Calu3 (cell line): ENCODE data around the gene TBRG4. TPM values are rescaled to one million over a fixed set of nuclear protein-coding genes. Genes with fewer than 3 reads are reported as not detected.

Source experiments
- BruUV-seq: library from RNA; stranded (reverse); fragments of 400-500 nt; replicated peaks from 2 replicates; lab custom pipeline; 2021; lab: Mats Ljungman, UMichigan
- CTCF ChIA-PET: fragments of 300-600 bp; sonication (Branson Sonifier 250); formaldehyde crosslinking; loops from one replicate; lab custom pipeline; 2022; ENCODE audit warnings: antibody characterized with exemption; lab: Charles Lee
- DNase-seq: peaks from one replicate; pipeline ENCODE4 v3.0.0; 2022
- H3K27ac Mint-ChIP-seq: one replicate; pipeline ENCODE4 v1.8.0; 2022; ENCODE audit warnings: mixed read lengths; ENCODE audit not compliant: unreplicated experiment
- H3K27me3 Mint-ChIP-seq: one replicate; pipeline ENCODE4 v1.8.0; 2022; ENCODE audit warnings: mixed read lengths; ENCODE audit not compliant: unreplicated experiment
- H3K36me3 Mint-ChIP-seq: one replicate; pipeline ENCODE4 v1.8.0; 2022; ENCODE audit warnings: mild to moderate bottlenecking, moderate library complexity, mixed read lengths; ENCODE audit not compliant: insufficient read depth, unreplicated experiment
- H3K4me1 Mint-ChIP-seq: one replicate; pipeline ENCODE4 v1.8.0; 2022; ENCODE audit warnings: mild to moderate bottlenecking, low read depth, mixed read lengths; ENCODE audit not compliant: unreplicated experiment
- H3K4me3 Mint-ChIP-seq: one replicate; pipeline ENCODE4 v1.8.0; 2022; ENCODE audit warnings: mild to moderate bottlenecking, low read depth, moderate library complexity, mixed read lengths; ENCODE audit not compliant: unreplicated experiment
- H3K9me3 Mint-ChIP-seq: one replicate; pipeline ENCODE4 v1.8.0; 2022; ENCODE audit warnings: low read depth, mixed read lengths; ENCODE audit not compliant: unreplicated experiment
- intact Hi-C: fragments of 100-400 bp; cut with micrococcal nuclease; formaldehyde crosslinking; loops from one replicate; pipeline ENCODE4 v1.10.0; 2022; ENCODE audit not compliant: unreplicated experiment
- total RNA-seq: library from RNA; stranded (reverse); gene quantifications from 2 replicates; pipeline ENCODE4 v1.2.3, GENCODE V29; 2022
- TF ChIP-seq, protein P1 (sequence below): fragments of 200-600 bp; IDR thresholded peaks from one replicate; pipeline ENCODE4 v1.8.0; 2022; ENCODE audit warnings: antibody characterized with exemption; ENCODE audit not compliant: unreplicated experiment

TBRG4 gene
- total RNA-seq, 1 experiment from 2014 or later, result 191 TPM

DNA sequence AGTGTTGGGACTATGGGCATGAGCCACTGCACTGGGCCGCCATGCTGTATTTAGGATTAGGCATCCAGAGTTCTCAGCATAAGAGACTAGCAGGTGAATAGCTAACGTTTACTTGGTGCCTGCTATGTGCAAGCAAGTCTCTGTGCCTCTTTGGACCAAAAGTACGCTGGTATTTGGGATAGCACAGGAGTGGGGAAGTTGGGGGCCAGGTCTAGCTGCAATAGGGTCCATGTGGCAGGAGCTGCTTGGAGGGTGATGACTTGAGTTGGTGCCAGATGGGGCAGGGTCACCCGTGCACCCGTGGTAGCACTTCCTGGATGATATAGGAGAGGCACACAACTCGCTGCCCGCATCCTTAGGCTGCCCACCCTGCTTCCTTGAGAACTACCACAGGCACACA is 45.1 kb downstream of the TBRG4 start:
- no peak for DNase-seq
- Mint-ChIP-seq H3K27ac (no peak overlapping the region), H3K36me3 (peaks cover 6% of the 10 kb centered on the region), H3K4me1 (no peaks in the 10 kb centered on the region), H3K9me3 (no peaks in the 10 kb centered on the region), H3K4me3 (no peak overlapping the region), H3K27me3 (no peaks in the 10 kb centered on the region)
- intact Hi-C loops, result no loop called here
- no TSS peak for BruUV-seq
- TF ChIP-seq, protein P1, sequence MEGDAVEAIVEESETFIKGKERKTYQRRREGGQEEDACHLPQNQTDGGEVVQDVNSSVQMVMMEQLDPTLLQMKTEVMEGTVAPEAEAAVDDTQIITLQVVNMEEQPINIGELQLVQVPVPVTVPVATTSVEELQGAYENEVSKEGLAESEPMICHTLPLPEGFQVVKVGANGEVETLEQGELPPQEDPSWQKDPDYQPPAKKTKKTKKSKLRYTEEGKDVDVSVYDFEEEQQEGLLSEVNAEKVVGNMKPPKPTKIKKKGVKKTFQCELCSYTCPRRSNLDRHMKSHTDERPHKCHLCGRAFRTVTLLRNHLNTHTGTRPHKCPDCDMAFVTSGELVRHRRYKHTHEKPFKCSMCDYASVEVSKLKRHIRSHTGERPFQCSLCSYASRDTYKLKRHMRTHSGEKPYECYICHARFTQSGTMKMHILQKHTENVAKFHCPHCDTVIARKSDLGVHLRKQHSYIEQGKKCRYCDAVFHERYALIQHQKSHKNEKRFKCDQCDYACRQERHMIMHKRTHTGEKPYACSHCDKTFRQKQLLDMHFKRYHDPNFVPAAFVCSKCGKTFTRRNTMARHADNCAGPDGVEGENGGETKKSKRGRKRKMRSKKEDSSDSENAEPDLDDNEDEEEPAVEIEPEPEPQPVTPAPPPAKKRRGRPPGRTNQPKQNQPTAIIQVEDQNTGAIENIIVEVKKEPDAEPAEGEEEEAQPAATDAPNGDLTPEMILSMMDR, result no peak
- CTCF ChIA-PET, result interaction anchor here (0.7 kb wide), 2 partner anchors 56 to 66 kb away, joined by 3 to 4 read pairs; no protein-coding TSS in a partner anchor

DNA sequence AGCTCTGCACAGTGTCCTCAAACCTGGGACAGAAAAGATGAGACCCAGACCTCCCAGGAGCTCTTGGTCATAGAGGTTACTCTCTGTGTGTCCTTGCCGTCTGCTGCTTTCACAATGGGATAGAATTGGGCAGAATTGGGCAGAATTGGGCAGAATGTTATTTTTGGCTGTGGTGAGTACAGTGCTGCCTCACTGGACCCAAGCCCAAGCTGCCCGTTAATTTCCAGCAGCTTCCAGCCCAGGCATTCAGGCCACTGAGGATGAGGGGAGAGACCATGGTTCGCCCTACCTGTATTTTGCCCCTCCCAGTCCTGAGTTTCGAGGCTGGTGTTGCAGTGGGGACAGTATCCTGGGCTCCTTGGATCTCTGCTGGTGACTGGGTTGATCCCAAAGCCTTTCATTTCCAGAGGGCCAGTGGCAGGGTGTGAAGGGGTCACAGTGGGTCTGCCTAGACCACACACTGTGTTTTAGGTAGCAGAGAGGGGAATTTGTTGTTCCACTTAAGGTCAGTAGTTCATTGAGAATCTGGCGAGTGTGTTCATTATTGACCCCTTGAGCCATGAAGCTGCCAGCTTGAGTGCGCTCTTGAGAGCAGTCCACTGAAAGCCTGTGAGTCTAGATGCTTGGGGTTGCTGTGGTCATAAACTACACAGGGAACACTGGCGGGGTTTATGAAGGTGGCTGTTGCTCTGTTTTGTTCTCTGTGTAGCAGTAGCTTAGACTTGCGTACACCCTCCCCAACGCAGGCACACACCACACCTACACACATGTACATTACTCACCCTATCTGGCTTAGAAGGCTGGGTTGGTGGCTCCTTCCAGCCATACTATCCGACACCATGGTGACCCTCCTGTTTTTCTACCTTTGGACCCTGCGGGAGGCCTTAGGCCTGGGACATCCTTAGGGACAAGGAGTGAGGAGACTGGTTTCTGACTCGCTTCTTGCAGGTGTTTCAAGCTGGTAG is 46.2 kb downstream of the TBRG4 start:
- Mint-ChIP-seq H3K4me1 (no peaks in the 10 kb centered on the region), H3K9me3 (no peaks in the 10 kb centered on the region), H3K4me3 (no peak overlapping the region), H3K27me3 (no peaks in the 10 kb centered on the region), H3K27ac (no peak overlapping the region), H3K36me3 (peaks cover 6% of the 10 kb centered on the region)
- TF ChIP-seq, protein P1, result no peak
- BruUV-seq, result no TSS peak
- DNase-seq, result no peak
- intact Hi-C loops, result no loop called here
- CTCF ChIA-PET, result no interaction called here

DNA sequence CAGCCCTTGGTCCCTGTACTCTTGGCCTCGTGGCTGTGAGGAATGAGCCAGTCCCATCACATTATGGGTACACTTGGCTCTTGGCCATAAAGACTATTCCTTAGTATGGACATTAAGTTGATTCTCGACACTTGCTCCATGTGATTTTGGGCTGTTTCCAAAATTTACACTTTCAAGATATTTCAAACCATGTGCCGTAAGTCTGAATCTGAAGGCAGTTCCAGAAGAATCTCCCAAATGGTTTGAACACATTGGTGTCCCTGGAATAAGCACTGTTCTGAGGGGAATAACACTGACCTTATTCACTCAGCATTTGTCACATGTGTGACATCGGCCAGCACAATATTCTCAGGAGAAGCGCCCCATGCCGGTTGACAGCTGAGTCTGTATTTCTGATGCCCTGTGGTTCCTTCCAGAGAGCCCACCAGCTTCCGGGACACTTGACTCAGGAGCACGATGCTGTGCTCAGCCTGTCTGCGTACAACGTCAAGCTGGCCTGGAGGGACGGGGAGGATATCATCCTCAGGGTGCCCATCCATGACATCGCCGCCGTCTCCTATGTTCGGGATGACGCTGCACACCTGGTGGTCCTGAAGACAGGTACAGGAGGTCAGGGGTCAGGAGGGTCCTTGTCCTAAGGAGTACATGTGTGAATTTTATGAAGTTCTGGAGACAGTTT is 47.3 kb downstream of the TBRG4 start:
- H3K4me3 Mint-ChIP-seq, result no peak overlapping the region
- CTCF ChIA-PET, result no interaction called here
- no TSS peak for BruUV-seq
- no peaks in the 10 kb centered on the region for H3K4me1 Mint-ChIP-seq
- TF ChIP-seq, protein P1, result no peak
- H3K27me3 Mint-ChIP-seq, result no peaks in the 10 kb centered on the region
- no peak overlapping the region for H3K27ac Mint-ChIP-seq
- no peak for DNase-seq
- peaks cover under 1% of the 10 kb centered on the region for H3K36me3 Mint-ChIP-seq
- intact Hi-C loops, result no loop called here
- H3K9me3 Mint-ChIP-seq, result no peaks in the 10 kb centered on the region

DNA sequence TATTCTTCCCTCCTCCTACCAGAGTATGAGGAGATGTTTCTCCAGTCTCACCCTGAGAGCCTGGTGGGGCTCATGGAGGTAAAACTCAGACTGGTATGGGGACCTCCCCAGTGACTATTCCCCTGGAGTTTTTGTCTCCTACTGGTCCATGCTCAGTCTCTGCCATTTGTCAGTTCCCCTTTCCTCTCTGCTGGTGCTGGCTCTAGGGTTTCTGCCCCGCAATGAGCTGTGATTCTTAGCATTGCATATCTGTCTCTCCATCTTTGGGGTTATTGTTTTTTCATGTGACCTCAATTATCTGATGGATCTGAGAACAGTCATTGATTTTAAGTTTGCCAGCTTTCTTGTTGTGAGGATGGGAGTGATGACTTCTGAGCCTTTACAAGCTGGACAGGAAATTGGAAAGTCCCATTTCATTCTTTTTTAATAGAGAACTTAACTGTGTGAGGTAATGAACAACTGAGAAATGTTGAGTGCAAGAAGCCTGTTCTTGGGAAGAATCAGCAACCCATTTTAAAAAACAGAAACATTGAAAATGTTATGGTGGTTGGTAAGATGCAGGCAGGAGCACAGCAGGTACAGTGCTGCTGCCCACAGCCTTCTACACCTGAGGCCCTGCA is 49.6 kb downstream of the TBRG4 start:
- Mint-ChIP-seq H3K4me3 (no peak overlapping the region), H3K9me3 (no peaks in the 10 kb centered on the region), H3K27ac (no peak overlapping the region), H3K36me3 (no peaks in the 10 kb centered on the region), H3K27me3 (no peaks in the 10 kb centered on the region), H3K4me1 (no peaks in the 10 kb centered on the region)
- CTCF ChIA-PET, result no interaction called here
- intact Hi-C loops, result no loop called here
- BruUV-seq, result no TSS peak
- TF ChIP-seq, protein P1, result no peak
- DNase-seq, result no peak
